Thyroid gland (tissue), 4 donors: ENCODE results near the gene SGK1. TPM values are rescaled to one million over a fixed set of nuclear protein-coding genes. Genes with fewer than 3 reads are reported as not detected.
A peak's percentile ranks its signal among the peaks of the same experiment; 100 is the strongest.

Experiments used
- DNase-seq, 2 donors: peaks; one replicate each; pipeline ENCODE4 v3.0.0-alpha.2; 2019
- H3K27ac ChIP-seq, 3 donors: fragments of 200-600 bp; sonication (generic); 1 replicate in 2 of 3; 2 replicates in 1 of 3; pipeline ENCODE4 v1.5.1; 2016 to 2019; ENCODE audit warnings: mild to moderate bottlenecking in 1 of 3, moderate library complexity in 1 of 3
- H3K27me3 ChIP-seq: fragments of 200-600 bp; sonication (generic); one replicate; pipeline ENCODE4 v1.5.1; 2019
- H3K36me3 ChIP-seq, 2 donors: fragments of 200-600 bp; sonication (generic); one replicate each; pipeline ENCODE4 v1.5.1; 2016 to 2019
- H3K4me1 ChIP-seq, 2 donors: fragments of 200-600 bp; sonication (generic); one replicate each; pipeline ENCODE4 v1.5.1; 2017 to 2019
- H3K4me3 ChIP-seq, 3 donors: fragments of 200-600 bp; sonication (generic); replicated peaks in 1 of 3; 1 replicate in 2 of 3; 2 replicates in 1 of 3; pipeline ENCODE4 v1.5.1; 2016; ENCODE audit warnings: mild to moderate bottlenecking in 1 of 3
- H3K9me3 ChIP-seq: fragments of 200-600 bp; sonication (generic); one replicate; pipeline ENCODE4 v1.5.1; 2017
- POLR2A ChIP-seq, 2 donors: fragments of 450-650 bp; IDR thresholded peaks; one replicate each; pipeline ENCODE4 v1.6.1; 2017; ENCODE audit warnings: antibody characterized with exemption in 2 of 2, mild to moderate bottlenecking in 2 of 2, moderate library complexity in 1 of 2
- WGBS, 2 donors: methylation state at CpG; one replicate each; pipeline ENCODE4 v1.1.5; 2017; 5-methylcytosine and 5-hydroxymethylcytosine counted together
- intact Hi-C: fragments of 100-400 bp; cut with DNase I; formaldehyde crosslinking; loops from one replicate; pipeline ENCODE4 v1.15.1; 2023
- total RNA-seq, 4 donors: library from RNA; depleted of rRNA; stranded (reverse); fragments of >200 nt; gene quantifications; one replicate each; pipeline ENCODE4 v1.2.3, GENCODE V29; 2016
- TF ChIP-seq, protein P1 (sequence below), 6 experiments: fragments of 200-600 bp in 3 of 6; fragments of 450-650 bp in 3 of 6; sonication (generic) in 3 of 6; IDR thresholded peaks; one replicate each; pipeline ENCODE4 v1.5.1; 2016 to 2019; ENCODE audit warnings: antibody characterized with exemption in 6 of 6, mild to moderate bottlenecking in 2 of 6, inconsistent platforms in 1 of 6, moderate library complexity in 1 of 6

SGK1 gene
- total RNA-seq, 4 donors from 2014 or later = 151 to 361 (median 194) TPM

DNA sequence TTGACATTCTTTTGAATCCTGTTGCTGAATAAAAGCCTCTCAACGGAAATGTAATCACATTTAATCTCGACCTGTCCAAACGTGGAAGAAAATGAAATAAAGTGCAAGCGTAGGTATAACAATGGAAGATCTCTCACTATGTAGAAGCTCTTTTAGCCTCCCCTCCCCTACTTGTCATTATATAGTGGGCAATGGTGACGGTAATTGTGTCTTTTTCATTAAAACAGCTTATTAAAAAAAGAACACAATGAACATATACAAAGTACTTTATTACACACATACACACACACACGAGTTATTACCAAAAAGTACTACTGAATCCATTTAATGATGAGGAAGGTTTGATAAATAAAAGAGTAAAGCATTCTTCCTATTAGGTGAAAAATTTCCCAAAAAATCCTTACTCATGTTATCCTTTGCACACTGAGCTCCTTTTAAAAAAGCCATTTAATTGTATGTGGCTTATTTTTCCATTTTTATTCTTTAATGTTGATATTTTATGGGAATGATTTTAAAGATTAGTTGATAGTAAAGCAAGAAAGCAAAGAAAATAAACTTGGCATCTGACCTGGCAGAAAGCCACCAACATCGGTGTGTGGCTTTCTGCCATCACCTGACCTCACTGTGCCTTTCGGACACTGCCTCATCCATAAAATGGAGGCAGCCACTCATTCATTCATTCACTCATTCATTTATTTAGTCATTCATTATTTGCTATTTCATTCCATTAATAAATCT lies 493 bp upstream of the SGK1 start:
- Histone ChIP-seq H3K4me3 (peak overlapping the region in 1 of 3 donors; percentile 50), H3K36me3 (no peaks in the 10 kb centered on the region), H3K27me3 (no peaks in the 10 kb centered on the region), H3K4me1 (peaks cover 0 to 15% of the 10 kb centered on the region in 2 donors), H3K9me3 (no peaks in the 10 kb centered on the region), H3K27ac (peak overlapping the region in 2 of 3 donors; percentile 62 to 74)
- peak in 1 of 2 donors; percentile 14 for DNase-seq
- TF ChIP-seq, protein P1, sequence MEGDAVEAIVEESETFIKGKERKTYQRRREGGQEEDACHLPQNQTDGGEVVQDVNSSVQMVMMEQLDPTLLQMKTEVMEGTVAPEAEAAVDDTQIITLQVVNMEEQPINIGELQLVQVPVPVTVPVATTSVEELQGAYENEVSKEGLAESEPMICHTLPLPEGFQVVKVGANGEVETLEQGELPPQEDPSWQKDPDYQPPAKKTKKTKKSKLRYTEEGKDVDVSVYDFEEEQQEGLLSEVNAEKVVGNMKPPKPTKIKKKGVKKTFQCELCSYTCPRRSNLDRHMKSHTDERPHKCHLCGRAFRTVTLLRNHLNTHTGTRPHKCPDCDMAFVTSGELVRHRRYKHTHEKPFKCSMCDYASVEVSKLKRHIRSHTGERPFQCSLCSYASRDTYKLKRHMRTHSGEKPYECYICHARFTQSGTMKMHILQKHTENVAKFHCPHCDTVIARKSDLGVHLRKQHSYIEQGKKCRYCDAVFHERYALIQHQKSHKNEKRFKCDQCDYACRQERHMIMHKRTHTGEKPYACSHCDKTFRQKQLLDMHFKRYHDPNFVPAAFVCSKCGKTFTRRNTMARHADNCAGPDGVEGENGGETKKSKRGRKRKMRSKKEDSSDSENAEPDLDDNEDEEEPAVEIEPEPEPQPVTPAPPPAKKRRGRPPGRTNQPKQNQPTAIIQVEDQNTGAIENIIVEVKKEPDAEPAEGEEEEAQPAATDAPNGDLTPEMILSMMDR (IDR thresholded peaks at IDR 0.05) = no peak
- no peak for TF ChIP-seq POLR2A (IDR thresholded peaks at IDR 0.05)
- WGBS, 2 donors = 33% methylated on average over 8 of the region's 8 CpGs
- intact Hi-C loops = no loop called here

DNA sequence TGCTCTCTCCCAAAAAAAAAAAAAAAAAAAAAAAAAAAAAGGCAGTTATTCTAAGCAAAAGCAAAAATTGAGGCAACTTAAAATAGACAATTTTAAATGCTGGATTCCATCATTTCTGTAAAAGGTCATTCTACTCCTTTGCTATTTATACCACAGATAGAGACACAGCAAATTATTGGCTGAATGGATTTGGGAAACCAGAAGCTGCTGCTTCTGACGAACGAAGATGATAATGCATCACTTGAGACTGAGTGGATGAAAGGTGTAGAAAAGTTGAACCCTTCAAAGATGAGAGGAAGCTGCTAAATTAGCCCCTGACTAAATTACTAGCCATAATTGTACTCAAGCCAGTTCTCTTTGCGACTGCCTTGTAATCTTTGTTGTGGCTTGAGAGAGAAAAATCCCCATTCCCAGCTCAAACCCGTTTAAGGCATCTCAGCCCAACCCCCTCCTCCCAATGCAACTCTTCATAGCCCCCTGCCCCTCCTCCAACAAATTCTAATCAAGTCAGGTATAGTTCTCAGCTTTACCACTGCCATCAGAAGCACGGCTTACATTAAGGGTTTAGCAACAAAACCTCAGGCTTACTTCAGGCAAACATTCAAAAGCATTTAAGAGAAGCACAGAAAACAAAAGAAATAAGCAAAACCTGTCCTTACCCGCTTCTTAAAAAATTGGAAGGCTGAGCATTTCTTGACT lies 1.0 kb downstream of the SGK1 start:
- Histone ChIP-seq H3K4me3 (peak overlapping the region; percentile 4 to 57 (median 50)), H3K27ac (peak overlapping the region in 2 of 3 donors; percentile 18 to 74), H3K9me3 (no peaks in the 10 kb centered on the region), H3K27me3 (no peaks in the 10 kb centered on the region), H3K36me3 (no peaks in the 10 kb centered on the region), H3K4me1 (peaks cover 0 to 15% of the 10 kb centered on the region in 2 donors)
- WGBS, 2 donors = 54 to 64% methylated on average over 6 of the region's 6 CpGs
- DNase-seq = no peak
- intact Hi-C loops = no loop called here
- TF ChIP-seq, protein P1 (IDR thresholded peaks at IDR 0.05) = no peak
- no peak for TF ChIP-seq POLR2A (IDR thresholded peaks at IDR 0.05)

DNA sequence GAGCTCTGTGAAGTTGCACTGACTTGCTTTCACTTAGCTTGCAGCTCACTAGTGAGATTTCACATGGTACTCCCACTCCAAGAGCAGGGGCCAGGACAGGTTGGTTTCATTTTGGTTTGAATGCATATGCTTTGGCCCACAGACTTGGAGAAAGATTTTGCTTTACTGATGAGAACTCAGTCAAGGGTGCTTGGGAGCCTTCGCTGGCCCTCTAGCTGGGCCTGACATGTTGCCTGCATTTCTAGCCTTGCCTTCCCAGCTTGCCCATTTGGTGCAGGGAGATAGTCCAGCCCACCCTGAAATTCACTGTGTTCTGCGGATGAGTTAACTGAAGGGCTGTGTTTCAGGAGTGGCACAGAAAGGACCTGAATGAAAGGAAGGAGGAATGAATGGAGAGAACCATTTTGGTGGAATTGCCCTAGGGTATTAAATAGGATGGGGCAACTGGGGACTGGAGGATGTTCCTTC lies 1.9 kb downstream of the SGK1 start:
- H3K4me1 ChIP-seq = peaks cover 0 to 15% of the 10 kb centered on the region in 2 donors
- WGBS, 2 donors = 89 to 94% methylated on average over 2 of the region's 2 CpGs
- H3K27ac ChIP-seq = no peak overlapping the region
- H3K27me3 ChIP-seq = no peaks in the 10 kb centered on the region
- intact Hi-C loops = no loop called here
- H3K4me3 ChIP-seq = no peak overlapping the region
- H3K9me3 ChIP-seq = no peaks in the 10 kb centered on the region
- DNase-seq = peak in 1 of 2 donors; percentile 27
- H3K36me3 ChIP-seq = no peaks in the 10 kb centered on the region
- TF ChIP-seq, protein P1 (IDR thresholded peaks at IDR 0.05) = no peak
- TF ChIP-seq POLR2A (IDR thresholded peaks at IDR 0.05) = no peak

DNA sequence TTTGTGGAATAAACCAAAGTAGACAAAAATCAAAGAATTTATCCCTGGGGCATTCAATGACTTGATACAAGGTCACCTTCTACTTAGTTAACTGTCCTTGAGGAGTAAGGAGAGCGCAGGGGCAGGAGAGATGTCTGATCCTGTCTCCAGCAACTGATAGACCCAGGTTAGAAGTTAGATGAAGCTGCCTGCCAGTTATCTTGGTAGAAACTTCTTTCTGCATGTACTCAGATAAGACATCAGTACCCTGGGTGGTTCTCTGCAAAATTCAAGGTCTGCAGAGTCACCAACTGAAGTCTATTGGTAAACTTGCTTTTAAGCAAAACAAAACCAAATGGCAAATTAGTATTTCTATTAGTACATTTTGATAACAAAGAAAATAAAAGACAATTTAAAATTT lies 2.7 kb downstream of the SGK1 start:
- no peaks in the 10 kb centered on the region for H3K36me3 ChIP-seq
- no peak overlapping the region for H3K4me3 ChIP-seq
- H3K27ac ChIP-seq = no peak overlapping the region
- DNase-seq = no peak
- intact Hi-C loops = no loop called here
- no peak for TF ChIP-seq POLR2A (IDR thresholded peaks at IDR 0.05)
- TF ChIP-seq, protein P1 (IDR thresholded peaks at IDR 0.05) = no peak
- WGBS, 2 donors = 88 to 94% methylated on average over 1 of the region's 1 CpG
- no peaks in the 10 kb centered on the region for H3K27me3 ChIP-seq
- H3K9me3 ChIP-seq = no peaks in the 10 kb centered on the region
- peaks cover 0 to 15% of the 10 kb centered on the region in 2 donors for H3K4me1 ChIP-seq
